OCI-LY3 (cell line): ENCODE measurements around the gene SYT7.

Experiments used
- EZH2phosphoT487 ChIP-seq: fragments of 200-600 bp; shearing (Covaris generic); IDR thresholded peaks from 2 replicates; pipeline ENCODE4 v1.6.1; 2018; ENCODE audit warnings: antibody characterized with exemption, mixed run types, low read depth
- TF ChIP-seq, protein P1 (sequence below): fragments of 200-600, 300-600 bp; sonication (generic); IDR thresholded peaks from 2 replicates; pipeline ENCODE4 v1.5.1; 2014; ENCODE audit warnings: antibody characterized with exemption, low read length, low read depth

DNA sequence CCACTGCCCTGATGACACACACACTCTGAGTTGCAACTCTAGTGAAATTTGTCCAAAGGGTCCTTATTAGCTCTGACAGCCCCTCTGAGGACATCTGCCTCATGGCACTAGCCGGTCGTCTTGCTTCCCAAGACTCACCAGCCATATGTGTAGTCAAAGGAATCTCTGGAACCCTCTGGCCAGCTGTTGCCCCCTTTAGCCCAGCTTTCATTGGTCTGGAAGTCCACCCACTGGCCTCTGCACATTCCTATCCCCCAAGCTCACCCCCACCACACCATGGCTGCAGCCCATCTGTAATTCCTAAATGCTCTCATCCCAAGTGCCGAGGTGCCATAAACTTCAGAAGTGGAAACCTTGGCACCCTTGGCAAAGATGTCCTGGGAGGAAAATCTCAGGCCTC, 24.3 kb downstream of the SYT7 start:
- TF ChIP-seq, protein P1, sequence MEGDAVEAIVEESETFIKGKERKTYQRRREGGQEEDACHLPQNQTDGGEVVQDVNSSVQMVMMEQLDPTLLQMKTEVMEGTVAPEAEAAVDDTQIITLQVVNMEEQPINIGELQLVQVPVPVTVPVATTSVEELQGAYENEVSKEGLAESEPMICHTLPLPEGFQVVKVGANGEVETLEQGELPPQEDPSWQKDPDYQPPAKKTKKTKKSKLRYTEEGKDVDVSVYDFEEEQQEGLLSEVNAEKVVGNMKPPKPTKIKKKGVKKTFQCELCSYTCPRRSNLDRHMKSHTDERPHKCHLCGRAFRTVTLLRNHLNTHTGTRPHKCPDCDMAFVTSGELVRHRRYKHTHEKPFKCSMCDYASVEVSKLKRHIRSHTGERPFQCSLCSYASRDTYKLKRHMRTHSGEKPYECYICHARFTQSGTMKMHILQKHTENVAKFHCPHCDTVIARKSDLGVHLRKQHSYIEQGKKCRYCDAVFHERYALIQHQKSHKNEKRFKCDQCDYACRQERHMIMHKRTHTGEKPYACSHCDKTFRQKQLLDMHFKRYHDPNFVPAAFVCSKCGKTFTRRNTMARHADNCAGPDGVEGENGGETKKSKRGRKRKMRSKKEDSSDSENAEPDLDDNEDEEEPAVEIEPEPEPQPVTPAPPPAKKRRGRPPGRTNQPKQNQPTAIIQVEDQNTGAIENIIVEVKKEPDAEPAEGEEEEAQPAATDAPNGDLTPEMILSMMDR: no peak
- TF ChIP-seq EZH2phosphoT487: no peak
